Progenitor cell of endocrine pancreas (in vitro differentiated cells): Measurements from ENCODE around the gene C1orf174. TPM values are rescaled to one million over a fixed set of nuclear protein-coding genes. Genes with fewer than 3 reads are reported as not detected.

Source experiments
- DNase-seq: peaks from one replicate; pipeline ENCODE4 v3.0.0; 2021; ENCODE audit warnings: low spot score; ENCODE audit not compliant: unreplicated experiment
- H3K27ac Mint-ChIP-seq: 2 replicates; pipeline ENCODE4 v1.8.0; 2021; ENCODE audit warnings: mild to moderate bottlenecking, moderate library complexity, mixed read lengths
- H3K27me3 Mint-ChIP-seq: 2 replicates; pipeline ENCODE4 v1.8.0; 2021; ENCODE audit warnings: mixed read lengths
- H3K36me3 Mint-ChIP-seq: 2 replicates; pipeline ENCODE4 v1.8.0; 2022; ENCODE audit warnings: mixed read lengths; ENCODE audit not compliant: insufficient read depth
- H3K4me1 Mint-ChIP-seq: 2 replicates; pipeline ENCODE4 v1.8.0; 2021; ENCODE audit warnings: low read depth, mixed read lengths
- H3K4me3 Mint-ChIP-seq: 2 replicates; pipeline ENCODE4 v1.8.0; 2021; ENCODE audit warnings: low read depth, mild to moderate bottlenecking, moderate library complexity, mixed read lengths
- H3K9me3 Mint-ChIP-seq: 2 replicates; pipeline ENCODE4 v1.8.0; 2021; ENCODE audit warnings: low read depth, mixed read lengths
- CTCF ChIP-seq: fragments of 200-600 bp; sonication (generic); IDR thresholded peaks from one replicate; pipeline ENCODE4 v1.5.0; 2021; ENCODE audit warnings: antibody characterized with exemption, mild to moderate bottlenecking; ENCODE audit not compliant: unreplicated experiment
- long read RNA-seq: library from polyadenylated mRNA; unstranded; transcript quantifications from one replicate; pipeline ENCODE4 v2.0.0, GENCODE V29; 2020
- total RNA-seq: library from RNA; stranded (reverse); gene quantifications from 2 replicates; pipeline ENCODE4 v1.2.1, GENCODE V29; 2021

C1orf174 gene
- total RNA-seq: 25.3 and 26.9 TPM in 2 replicates
- long read RNA-seq, transcript C1orf174-201 (4 exons, 1,666 nt): major isoform, 95 of 103 reads
- long read RNA-seq, partial matches to known transcripts: 2 of 103 reads
- long read RNA-seq, other reads (novel, unspliced or antisense): 6 of 103 reads

- Mint-ChIP-seq H3K27me3 (no peaks in the 10 kb centered on the region), H3K36me3 (peaks cover 8% of the 10 kb centered on the region), H3K9me3 (peaks cover 4% of the 10 kb centered on the region), H3K4me1 (peaks cover 5% of the 10 kb centered on the region), H3K27ac (peak within 1 kb of the TSS; percentile 100), H3K4me3 (peak within 1 kb of the TSS; percentile 86)
- peak; percentile 80 for DNase-seq
- no peak for TF ChIP-seq CTCF
These were observed at the start of gene C1orf174 for GRCh38 chr1:3900150-3900968. Gene C1orf174 (minus strand): TSS chr1:3900272. CDS start chr1:3900186, 86 bp downstream.

GRCh38 chr1:3948344-3948743, 48.3 kb upstream of the C1orf174 start:
- Mint-ChIP-seq H3K9me3 (peaks cover 3% of the 10 kb centered on the region), H3K4me1 (peaks cover 1% of the 10 kb centered on the region), H3K4me3 (no peak overlapping the region), H3K27ac (no peak overlapping the region), H3K27me3 (peaks cover 32% of the 10 kb centered on the region), H3K36me3 (no peaks in the 10 kb centered on the region)
- no peak for TF ChIP-seq CTCF
- no peak for DNase-seq

GRCh38 chr1:3945916-3946840, 46.1 kb upstream of the C1orf174 start:
- H3K27ac Mint-ChIP-seq: no peak overlapping the region
- H3K27me3 Mint-ChIP-seq: peaks cover 28% of the 10 kb centered on the region
- H3K4me3 Mint-ChIP-seq: no peak overlapping the region
- peaks cover 3% of the 10 kb centered on the region for H3K9me3 Mint-ChIP-seq
- no peak for DNase-seq
- H3K36me3 Mint-ChIP-seq: no peaks in the 10 kb centered on the region
- TF ChIP-seq CTCF: no peak
- peaks cover 4% of the 10 kb centered on the region for H3K4me1 Mint-ChIP-seq

GRCh38 chr1:3945222-3945621, 45.1 kb upstream of the C1orf174 start:
- Mint-ChIP-seq H3K9me3 (peaks cover 2% of the 10 kb centered on the region), H3K4me3 (no peak overlapping the region), H3K4me1 (peaks cover 4% of the 10 kb centered on the region), H3K27ac (no peak overlapping the region), H3K36me3 (no peaks in the 10 kb centered on the region), H3K27me3 (peaks cover 30% of the 10 kb centered on the region)
- no peak for TF ChIP-seq CTCF
- no peak for DNase-seq

- no peak for TF ChIP-seq CTCF
- no peak for DNase-seq
- Mint-ChIP-seq H3K4me3 (no peak overlapping the region), H3K36me3 (no peaks in the 10 kb centered on the region), H3K27ac (no peak overlapping the region), H3K27me3 (peaks cover 31% of the 10 kb centered on the region), H3K4me1 (peaks cover 4% of the 10 kb centered on the region), H3K9me3 (no peaks in the 10 kb centered on the region)
These were observed 44.6 kb upstream of the C1orf174 start for GRCh38 chr1:3944578-3945125.
